Gastroesophageal sphincter (tissue), 3 donors: ENCODE results near the gene PCDHGC3.

Experiments
- CTCF ChIP-seq, 4 experiments: fragments of 200-600 bp in 2 of 4; fragments of 450-650 bp in 2 of 4; sonication (generic) in 1 of 4; IDR thresholded peaks; one replicate each; pipeline ENCODE4 v1.5.1; 2017 to 2019; ENCODE audit warnings: antibody characterized with exemption in 4 of 4, mild to moderate bottlenecking in 2 of 4, moderate library complexity in 2 of 4
- EP300 ChIP-seq: sonication (generic); formaldehyde crosslinking; IDR thresholded peaks from one replicate; pipeline ENCODE4 v1.6.1; 2017; ENCODE audit warnings: antibody characterized with exemption, mild to moderate bottlenecking
- POLR2A ChIP-seq, 2 donors: fragments of 450-650 bp; IDR thresholded peaks; one replicate each; pipeline ENCODE4 v1.6.1; 2017; ENCODE audit warnings: antibody characterized with exemption in 2 of 2, mild to moderate bottlenecking in 2 of 2, moderate library complexity in 1 of 2

GRCh38 chr5:141517312-141517711, 41.5 kb downstream of the PCDHGC3 start:
- TF ChIP-seq POLR2A (IDR thresholded peaks at IDR 0.05) (no peak), CTCF (IDR thresholded peaks at IDR 0.05) (no peak), EP300 (no peak)
